Measurements from ENCODE around the gene EEF1AKMT1.

DNA sequence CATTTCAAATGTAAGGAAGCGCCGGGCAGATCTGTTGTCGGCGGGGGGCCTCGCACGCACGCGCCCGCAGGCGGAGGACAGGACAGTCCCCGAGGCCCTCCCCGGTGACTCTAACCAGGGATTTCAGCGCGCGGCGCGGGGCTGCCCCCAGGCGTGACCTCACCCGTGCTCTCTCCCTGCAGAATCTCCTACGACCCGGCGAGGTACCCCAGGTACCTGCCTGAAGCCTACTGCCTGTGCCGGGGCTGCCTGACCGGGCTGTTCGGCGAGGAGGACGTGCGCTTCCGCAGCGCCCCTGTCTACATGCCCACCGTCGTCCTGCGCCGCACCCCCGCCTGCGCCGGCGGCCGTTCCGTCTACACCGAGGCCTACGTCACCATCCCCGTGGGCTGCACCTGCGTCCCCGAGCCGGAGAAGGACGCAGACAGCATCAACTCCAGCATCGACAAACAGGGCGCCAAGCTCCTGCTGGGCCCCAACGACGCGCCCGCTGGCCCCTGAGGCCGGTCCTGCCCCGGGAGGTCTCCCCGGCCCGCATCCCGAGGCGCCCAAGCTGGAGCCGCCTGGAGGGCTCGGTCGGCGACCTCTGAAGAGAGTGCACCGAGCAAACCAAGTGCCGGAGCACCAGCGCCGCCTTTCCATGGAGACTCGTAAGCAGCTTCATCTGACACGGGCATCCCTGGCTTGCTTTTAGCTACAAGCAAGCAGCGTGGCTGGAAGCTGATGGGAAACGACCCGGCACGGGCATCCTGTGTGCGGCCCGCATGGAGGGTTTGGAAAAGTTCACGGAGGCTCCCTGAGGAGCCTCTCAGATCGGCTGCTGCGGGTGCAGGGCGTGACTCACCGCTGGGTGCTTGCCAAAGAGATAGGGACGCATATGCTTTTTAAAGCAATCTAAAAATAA, 52.1 kb downstream of the EEF1AKMT1 start:
- TF ChIP-seq, protein P1, sequence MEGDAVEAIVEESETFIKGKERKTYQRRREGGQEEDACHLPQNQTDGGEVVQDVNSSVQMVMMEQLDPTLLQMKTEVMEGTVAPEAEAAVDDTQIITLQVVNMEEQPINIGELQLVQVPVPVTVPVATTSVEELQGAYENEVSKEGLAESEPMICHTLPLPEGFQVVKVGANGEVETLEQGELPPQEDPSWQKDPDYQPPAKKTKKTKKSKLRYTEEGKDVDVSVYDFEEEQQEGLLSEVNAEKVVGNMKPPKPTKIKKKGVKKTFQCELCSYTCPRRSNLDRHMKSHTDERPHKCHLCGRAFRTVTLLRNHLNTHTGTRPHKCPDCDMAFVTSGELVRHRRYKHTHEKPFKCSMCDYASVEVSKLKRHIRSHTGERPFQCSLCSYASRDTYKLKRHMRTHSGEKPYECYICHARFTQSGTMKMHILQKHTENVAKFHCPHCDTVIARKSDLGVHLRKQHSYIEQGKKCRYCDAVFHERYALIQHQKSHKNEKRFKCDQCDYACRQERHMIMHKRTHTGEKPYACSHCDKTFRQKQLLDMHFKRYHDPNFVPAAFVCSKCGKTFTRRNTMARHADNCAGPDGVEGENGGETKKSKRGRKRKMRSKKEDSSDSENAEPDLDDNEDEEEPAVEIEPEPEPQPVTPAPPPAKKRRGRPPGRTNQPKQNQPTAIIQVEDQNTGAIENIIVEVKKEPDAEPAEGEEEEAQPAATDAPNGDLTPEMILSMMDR (conservative IDR thresholded peaks at IDR 0.05; ENCODE audit: low read depth, low read length) = no peak
- TF ChIP-seq EZH2 (IDR thresholded peaks at IDR 0.05; ENCODE audit: low read length, unreplicated experiment) (no peak), EZH2phosphoT487 (IDR thresholded peaks at IDR 0.05; ENCODE audit: borderline replicate concordance, low read length) (no peak)

Data from PC-3 (cell line).